Measurements from ENCODE around the gene TMEM101. TPM values are rescaled to one million over a fixed set of nuclear protein-coding genes. Genes with fewer than 3 reads are reported as not detected.

The TMEM101 gene
- total and polyA plus RNA-seq, 2 donors (not counting 3 experiments of a cell fraction or from before 2014, with no cell fraction given) = 30.4 to 60.2 TPM

- Histone ChIP-seq H3K9ac (replicated peaks; ENCODE audit: extremely low read depth, insufficient read depth, low read length) (no peak overlapping the region), H3K4me1 (ENCODE audit: control insufficient read depth, extremely low read depth, insufficient read depth, low read length) (peaks cover 4% of the 10 kb centered on the region), H3K79me2 (ENCODE audit: control insufficient read depth, insufficient read depth, low read length) (no peaks in the 10 kb centered on the region), H3K9me3 (replicated peaks; ENCODE audit: control insufficient read depth, insufficient read depth, low read length) (no peaks in the 10 kb centered on the region), H3K27ac (ENCODE audit: insufficient read depth, low read depth, low read length) (no peak overlapping the region), H4K20me1 (replicated peaks; ENCODE audit: control insufficient read depth, extremely low read depth, insufficient read depth, low read length) (no peaks in the 10 kb centered on the region), H3K9me1 (replicated peaks; ENCODE audit: control insufficient read depth, extremely low read depth, insufficient read depth, low read length) (no peaks in the 10 kb centered on the region), H3K4me3 (replicated peaks in 1 of 3; ENCODE audit: insufficient read depth in 1 of 3, low read depth in 1 of 3, low read length in 3 of 3) (no peak overlapping the region), H2AFZ (ENCODE audit: low read depth, low read length) (no peak overlapping the region), H3K36me3 (ENCODE audit: control insufficient read depth in 2 of 2, extremely low read depth in 1 of 2, insufficient read depth in 2 of 2, low read length in 2 of 2) (no peaks in the 10 kb centered on the region), H3K4me2 (ENCODE audit: insufficient read depth, low read length) (no peak overlapping the region), H3K27me3 (ENCODE audit: control insufficient read depth in 2 of 2, insufficient read depth in 2 of 2, low read length in 2 of 2) (peaks cover 10% of the 10 kb centered on the region in 2 experiments)
- ChIA-PET CTCF (interaction anchor here (1.2 to 2.1 kb wide), 4 partner anchors 12 to 76 kb away, joined by 3 to 14 read pairs (median 4); no protein-coding TSS in a partner anchor), POLR2A (no interaction called here)
- FAIRE-seq (no peak), DNase-seq (ENCODE audit: low read depth, low spot score) (no peak)
- intact Hi-C loops (cut with micrococcal nuclease) = no loop called here
- BruUV-seq (replicated peaks) = no TSS peak
- TF ChIP-seq GATA2 (IDR thresholded peaks at IDR 0.05; ENCODE audit: insufficient read depth, insufficient read length, low read depth, low read length) (no peak), MYC (IDR thresholded peaks at IDR 0.05; ENCODE audit: low read depth, low read length) (no peak), POLR2A (IDR thresholded peaks at IDR 0.05; ENCODE audit: low read depth, low read length) (no peak), CTCF (IDR thresholded peaks at IDR 0.05; ENCODE audit: extremely low read depth in 1 of 2, insufficient read depth in 1 of 2, low read depth in 1 of 2, low read length in 2 of 2) (no peak), JUN (IDR thresholded peaks at IDR 0.05; ENCODE audit: borderline replicate concordance, insufficient read depth, insufficient read length, low read depth) (no peak), FOS (IDR thresholded peaks at IDR 0.05; ENCODE audit: borderline replicate concordance, insufficient read depth, low read length) (no peak), EZH2 (IDR thresholded peaks at IDR 0.05; ENCODE audit: borderline replicate concordance, low read depth, low read length, severe bottlenecking) (no peak), POLR2AphosphoS5 (IDR thresholded peaks at IDR 0.05; ENCODE audit: insufficient read depth, low read depth, low read length) (no peak), MAX (IDR thresholded peaks at IDR 0.05; ENCODE audit: insufficient read depth, insufficient read length) (no peak)
- dilution Hi-C loops (cut with MboI; ENCODE audit: extremely low pct_ligation_motif_present, low sequenced_read_pairs) = no loop called here
These were observed 28.4 kb downstream of the TMEM101 start for GRCh38 chr17:43986225-43986981.

Data from endothelial cell of umbilical vein (primary cell).